ENCODE data around the gene SLC35B2.

GRCh38 chr6:44264154-44265006, 7.1 kb upstream of the SLC35B2 start:
- TF ChIP-seq E2F8 (IDR thresholded peaks at IDR 0.05; ENCODE audit: low read depth, partially characterized antibody) (no peak), HDAC1 (IDR thresholded peaks at IDR 0.05) (no peak), MYNN (IDR thresholded peaks at IDR 0.05) (no peak), MYNN (CRISPR knock-in tag; IDR thresholded peaks at IDR 0.05) (no peak)

Data from K562 (cell line).